Left forelimb (tissue), 1 donor: ENCODE data around the gene YJEFN3.

ENCODE experiments used
- DNase-seq: peaks from one replicate; pipeline ENCODE4 v3.0.0-alpha.2; 2018; ENCODE audit warnings: low spot score

The YJEFN3 gene, protein sequence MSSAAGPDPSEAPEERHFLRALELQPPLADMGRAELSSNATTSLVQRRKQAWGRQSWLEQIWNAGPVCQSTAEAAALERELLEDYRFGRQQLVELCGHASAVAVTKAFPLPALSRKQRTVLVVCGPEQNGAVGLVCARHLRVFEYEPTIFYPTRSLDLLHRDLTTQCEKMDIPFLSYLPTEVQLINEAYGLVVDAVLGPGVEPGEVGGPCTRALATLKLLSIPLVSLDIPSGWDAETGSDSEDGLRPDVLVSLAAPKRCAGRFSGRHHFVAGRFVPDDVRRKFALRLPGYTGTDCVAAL

DNA sequence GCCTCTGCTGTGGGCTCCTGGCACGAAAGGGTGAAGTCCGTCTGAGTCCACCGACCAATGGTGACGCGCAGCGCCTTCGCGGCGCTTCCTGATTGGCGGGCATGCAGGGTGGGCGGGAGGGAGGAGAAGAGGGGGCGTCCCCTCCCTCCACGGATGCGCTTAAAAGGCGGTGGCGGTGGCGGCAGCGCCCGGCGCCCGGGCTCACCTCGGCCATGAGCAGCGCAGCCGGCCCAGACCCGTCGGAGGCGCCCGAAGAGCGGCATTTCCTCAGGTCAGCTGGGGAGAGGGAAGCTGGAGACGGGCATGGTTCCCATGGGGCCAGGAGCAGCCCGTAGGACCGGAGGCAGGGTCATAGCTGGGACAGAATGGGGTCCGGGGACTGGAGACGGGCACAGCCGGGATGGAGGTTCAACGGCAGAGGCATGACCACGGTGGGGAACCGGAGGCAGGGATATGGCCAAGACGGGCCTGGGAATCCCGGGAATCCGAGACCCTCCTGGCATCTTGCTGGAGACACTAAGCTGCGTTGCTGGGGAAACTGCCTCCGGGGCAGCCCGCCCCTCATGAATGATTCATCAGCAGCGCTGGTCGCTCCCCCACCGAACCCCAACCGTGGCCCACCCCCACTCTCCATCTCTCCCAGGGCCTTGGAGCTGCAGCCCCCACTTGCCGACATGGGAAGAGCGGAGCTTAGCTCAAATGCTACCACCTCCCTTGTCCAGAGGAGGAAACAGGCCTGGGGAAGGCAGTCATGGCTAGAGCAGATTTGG is at the start of gene YJEFN3:
YJEFN3 (plus strand) TSS at position 191 of the 770 bp plus-strand sequence; CDS start at position 213, 22 bp downstream.
- no peak for DNase-seq

DNA sequence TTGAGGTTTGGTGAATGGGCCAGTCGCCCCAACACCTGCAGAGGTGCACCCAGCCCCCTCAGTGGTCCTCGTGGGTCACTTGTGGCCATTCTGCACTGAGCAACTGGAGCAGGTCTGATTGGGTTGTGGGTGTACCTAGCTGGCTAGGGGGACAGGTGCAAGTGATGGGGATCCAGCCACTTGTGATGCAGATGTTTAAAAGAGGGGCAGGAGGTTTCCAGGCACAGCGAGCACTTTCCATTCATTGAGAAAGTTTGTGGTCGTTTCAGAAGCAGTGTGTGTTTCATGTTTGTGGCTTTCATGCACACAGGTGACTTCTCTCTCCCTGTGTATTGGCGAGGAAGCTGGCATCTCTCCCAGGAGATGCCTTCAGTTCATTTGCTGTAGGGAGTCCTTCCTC is 48.0 kb upstream of the YJEFN3 start:
- DNase-seq = no peak

DNA sequence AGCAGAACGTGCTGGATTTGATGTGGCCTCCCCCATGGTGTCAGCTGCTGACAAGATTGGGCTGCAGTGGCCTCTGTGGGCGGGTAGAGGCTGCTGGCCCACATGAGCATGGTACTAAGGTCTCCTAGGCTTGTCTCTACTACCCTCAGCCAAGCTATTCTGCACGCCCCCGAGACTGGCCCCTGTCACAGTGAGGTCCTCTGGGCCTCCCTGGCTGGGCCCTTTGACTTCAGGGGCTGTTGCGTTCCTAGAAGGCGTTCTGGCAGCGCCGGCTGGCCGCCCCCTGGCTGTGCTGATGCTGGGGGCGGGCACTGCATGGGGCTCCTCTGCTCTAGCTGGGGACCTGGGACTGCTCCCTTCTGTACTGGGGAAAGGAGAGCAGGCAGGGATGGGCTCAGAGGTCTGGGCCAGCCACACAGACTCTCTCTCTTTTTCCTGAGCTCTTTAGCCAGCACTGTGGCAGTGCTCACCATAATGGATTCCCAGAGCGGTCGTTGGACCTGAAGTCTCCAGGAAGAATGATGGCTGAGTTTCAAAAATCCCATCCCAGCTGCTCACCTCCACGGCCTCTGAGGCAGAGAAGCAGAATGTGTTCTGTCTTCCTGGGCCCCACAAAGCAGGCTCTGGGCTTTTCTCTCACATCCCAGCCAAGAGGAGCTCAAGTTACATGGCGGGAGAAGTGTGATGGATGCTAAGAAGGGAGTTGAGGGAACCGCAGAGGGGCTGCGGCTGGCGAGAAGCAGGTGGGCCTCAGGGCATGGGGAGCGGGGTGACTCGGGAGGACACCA is 45.7 kb upstream of the YJEFN3 start:
- DNase-seq = no peak

DNA sequence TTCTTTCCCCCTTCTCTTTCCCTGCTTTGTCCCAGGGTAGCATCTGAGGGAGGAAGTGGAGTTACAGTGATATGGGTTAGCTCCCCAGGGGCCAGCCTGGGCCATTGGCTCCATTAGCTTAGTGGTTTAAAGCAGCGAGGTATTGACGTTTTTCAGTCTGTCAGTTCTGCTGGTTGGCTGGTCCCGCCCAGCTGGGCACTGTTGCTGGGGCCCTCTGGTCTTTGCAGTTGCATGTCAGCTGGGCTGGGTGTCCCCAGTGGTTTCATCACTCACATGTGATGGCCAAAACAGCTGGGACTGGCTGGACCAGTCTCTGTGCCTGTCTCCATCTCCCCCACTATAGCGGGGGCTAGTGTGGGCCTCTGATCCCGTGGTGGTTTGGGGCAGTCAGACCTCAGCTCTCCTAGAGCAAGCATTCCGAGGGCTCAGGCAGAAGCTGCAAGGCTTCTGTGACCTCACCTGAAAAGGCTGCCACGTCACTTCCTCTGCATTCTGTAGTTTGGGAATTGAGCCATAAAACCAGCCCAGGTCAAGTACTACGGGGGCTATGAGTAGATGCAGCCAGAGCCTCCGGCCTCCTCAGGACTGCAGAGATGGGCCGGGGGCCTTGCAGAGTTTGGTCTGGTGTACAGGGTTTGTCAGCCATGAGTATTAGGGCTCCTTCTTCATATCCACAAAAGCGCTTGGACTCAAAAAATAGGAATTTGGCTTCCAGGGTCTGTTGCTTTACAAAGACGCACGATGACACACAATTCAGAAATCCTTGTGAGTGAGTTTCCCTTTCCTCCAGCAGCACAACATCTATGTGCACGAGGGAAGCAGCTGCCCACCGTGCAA is 43.3 kb upstream of the YJEFN3 start:
- DNase-seq = no peak

DNA sequence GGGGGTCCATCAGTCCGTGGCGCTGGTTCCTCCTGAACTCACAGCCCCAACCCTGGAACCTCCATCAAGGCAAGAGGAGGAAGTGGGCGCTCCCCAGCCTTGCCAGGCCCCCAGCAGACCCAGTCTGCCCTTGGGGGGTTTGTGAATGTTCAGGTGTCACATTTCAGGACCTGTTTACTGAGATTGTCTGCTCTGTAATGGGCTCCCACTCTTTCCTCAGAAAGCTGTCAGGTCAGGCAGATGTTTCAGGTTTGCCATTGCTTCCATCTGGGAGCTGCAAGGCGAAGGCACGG is 42.8 kb upstream of the YJEFN3 start:
- no peak for DNase-seq

DNA sequence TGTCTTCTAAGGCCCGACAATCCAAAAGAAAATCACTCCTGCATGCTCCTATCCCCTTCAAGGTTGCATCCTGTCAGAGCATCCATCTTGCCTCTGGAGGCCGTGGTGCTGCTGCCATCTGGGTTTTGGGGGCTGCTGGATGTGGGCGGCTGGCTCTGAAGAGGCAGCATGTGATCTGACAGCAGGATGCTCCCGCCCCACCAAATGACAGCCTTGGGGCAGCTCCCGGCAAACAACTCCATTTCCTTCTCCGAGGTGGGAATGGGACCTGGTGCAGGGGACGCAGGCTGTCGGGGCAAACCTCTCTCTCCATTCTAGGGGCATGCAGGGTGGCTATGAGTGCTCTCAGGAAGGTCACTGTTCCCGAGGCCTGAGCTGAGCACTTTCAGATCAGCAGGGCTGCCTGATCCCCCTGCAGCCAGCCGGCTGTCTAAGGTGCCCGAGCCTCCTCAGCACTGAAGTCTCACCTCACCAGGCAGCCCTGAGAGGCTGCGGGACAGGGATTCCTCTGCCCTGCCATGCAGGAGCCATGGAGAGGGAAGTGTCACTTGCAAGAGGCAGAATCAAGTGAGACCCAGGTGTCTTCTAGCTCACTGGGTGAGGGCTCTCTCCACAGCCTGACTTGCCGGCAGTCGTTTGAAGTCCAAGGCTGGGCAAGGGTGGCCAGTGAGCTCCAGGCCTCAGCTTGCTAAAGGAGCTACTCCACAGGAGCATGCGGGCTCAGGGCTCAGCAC is 42.2 kb upstream of the YJEFN3 start:
- no peak for DNase-seq

DNA sequence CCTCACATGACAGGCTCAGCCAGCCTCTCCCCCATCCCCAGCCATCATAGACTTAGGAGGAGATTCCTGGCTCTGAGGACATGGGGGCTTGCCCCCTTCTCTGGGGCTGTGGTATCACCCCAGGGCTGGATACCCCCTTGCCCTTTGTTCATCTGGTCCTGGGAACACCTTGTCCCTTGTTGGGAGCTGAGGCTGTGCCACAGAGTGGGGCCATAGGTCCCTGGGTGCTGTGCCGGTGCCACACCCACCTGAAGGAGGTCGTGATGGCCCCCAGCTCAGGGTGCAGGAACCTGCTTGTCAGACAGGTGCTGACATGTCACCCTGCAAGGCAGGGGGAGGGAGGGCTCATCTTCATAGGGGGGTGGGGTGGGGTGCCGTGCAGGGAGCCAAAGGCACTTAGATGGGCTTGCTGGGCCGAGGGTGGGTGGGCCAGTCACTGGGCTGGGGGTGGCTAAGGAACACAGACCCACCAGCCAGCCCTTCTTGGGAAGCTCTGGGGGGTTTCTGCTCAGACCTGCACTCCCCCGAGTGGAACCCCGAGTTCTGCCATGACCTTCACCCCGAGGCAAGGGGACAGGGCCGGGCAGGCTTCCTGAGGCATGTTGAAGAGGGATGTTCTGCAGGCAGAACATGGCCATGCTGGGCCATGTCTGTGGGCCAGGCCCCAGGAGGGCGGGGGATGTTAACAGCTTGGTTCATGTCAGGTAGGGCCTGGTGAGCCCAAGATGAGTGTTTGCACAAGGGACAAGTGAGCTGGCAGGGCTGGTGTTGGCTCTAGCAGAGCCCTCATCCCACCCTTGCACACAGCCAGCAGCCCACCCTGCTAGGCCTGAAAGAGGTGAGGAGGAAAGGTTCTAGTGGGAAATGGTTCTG is 41.4 kb upstream of the YJEFN3 start:
- DNase-seq = no peak

DNA sequence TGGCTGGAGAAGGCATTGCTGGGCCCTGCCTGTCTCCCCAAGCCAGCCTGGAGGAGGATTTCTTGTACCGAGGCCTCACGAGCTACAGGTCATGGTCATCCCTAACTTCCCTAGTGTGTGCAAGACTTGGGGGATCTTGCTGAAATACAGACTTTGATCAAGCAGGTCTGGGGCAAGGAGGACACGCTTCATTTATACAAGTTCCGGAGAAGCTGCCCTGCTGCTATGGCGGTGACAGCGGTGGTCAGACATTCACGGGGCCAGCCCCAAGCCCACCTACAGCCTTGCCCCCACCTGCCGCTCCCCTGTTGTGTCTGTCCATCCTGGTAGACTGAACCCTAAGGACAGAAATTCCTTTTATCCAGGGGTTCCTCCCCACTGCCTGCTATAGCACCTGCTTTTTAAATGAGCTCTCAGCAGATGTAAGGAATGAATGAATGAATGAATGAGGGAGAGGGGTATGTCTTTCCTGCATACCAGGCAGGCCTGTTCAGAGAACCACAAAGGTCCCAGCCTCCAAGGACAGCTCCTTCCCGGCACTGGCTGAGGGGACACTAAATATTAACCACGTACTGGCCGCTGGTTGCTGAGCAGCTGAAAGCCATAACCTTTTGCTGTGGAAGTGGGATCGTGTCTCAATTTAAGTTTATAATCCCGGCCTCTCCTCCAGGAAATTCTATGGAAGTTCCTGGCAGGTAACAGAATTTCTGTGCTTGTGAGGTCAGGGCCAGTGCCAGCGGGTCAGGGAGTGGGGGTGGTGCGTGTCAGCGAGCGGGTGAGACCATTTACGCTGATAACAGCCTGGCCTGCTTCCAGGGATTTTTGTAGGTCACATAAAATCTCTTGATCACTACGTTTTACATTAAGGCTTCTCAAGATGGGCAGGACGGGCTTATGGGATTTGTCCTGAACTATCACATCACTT is 40.5 kb upstream of the YJEFN3 start:
- DNase-seq = no peak

DNA sequence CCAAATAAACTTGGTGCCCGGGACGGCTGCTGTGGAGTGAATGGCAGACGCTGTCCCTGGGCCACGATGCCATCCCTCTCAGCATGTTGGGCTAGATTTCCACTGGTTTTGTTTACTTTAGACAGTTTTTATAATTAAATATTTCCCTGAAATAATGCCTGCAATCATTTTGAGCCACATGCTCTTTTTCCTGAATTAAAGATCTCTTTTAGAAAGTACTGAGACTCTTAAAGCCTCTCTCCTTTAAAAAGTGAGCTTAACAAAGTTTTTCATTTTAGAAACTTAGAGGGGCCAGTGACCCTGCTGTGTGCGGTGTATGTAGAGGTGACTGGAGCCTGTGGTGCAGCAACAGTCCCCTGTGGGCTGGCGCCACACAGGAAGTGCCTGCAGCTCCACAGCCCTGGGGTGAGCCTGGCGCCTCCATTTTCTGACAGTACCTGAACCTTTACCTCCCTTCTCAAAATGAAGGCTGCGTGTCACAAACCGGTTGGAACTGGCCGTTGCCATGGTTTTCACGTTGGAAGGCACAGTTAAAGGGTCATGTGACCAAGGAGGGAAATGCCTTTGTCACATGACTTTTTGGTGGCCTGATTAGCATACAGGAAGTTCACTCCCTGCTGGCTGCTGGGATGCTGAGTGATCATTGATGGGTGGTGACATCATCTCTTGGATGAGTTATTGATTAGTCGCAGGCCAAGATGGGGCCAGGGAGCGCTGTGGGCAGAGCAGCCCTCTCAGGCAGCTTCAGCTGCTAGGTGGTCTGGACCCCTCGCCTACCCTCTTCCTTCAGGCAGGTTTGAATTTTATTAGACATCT is 39.6 kb upstream of the YJEFN3 start:
- DNase-seq = peak; percentile 83

DNA sequence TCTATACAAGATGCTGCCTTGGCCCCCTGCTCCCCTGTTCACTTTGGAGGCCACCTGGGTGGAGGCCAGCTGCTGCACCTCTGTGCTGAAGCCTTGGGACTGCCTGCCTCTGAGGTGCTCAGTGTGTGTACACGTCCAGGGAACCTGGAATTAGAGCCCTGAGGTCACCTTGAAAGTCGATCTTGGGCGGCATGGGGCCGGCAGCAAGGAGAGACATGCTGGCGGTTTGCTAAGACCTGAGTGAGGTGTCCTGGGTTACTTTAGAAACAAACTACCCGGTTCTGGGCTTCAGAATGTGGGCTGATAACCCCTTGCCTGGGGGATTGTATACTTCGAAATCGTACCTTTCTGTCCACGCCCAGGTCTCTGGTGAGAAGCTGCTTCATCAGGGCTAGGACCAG is 38.9 kb upstream of the YJEFN3 start:
- no peak for DNase-seq

DNA sequence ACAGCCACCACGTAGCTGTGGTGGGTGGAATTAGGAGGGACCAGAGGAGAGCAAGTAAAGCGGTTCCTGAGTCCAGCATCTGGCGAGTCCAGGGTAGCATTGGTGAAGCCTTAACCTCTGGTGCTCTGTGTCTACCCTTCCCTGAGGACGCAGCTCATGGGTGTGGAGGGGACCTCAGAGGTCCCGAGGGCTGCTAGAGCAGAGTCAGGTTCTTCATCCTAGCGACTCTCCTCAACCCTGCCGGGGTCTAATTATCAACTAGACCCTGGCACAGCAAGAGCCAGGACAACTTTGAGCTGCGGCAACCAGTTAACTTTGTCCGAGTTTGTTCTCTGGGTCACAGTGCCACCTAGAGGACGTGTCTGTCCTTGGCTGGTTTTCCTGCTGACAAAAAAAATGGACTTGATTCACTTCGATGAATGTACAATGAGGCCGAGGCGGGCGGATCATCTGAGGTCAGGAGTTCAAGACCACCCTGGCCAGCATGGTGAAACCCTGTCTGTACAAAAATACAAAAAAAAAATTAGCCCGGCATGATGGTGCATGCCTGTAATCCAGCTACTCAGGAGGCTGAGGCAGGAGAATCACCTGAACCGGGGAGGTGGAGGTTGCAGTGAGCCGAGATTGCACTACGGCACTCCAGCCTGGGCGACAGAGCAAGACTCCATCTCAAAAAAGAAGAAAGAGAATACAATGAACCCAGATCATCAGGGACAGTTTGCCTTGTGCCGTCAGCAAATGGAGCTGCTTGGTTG is 38.3 kb upstream of the YJEFN3 start:
- peak; percentile 82 for DNase-seq

DNA sequence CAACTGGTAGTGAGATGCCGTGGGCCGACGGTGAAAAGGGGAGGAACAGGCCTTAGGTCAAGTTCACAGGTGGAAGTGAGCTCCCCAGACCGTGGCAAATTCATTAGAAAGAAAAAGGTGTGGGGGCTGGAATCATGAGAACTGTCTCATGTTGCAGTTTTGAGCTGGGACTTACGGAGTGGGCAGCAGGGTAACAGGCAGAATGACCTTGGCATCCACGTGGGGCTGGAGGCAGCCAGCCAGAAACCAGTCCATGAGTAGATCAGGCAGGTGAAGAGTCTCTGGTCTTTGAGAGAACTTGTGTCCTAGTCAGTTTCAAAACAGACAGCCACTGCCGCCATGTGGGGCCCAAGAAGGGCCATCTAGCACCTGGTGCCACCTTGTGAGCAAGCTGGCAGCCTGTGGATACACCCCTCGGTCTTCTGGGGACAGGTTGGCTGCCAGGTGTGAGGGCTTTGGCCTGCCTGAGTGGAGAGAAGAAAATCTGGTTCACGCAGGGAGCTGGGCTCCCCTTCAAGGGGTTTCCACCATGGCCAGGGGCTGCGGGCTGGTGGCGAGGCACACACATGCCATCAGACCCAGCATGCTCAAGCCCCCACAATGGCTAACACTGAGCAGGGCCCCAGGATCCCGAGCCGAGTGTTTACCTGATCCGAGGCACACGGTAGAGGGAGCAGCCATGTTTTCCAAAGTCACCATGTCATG is 37.2 kb upstream of the YJEFN3 start:
- DNase-seq = no peak

DNA sequence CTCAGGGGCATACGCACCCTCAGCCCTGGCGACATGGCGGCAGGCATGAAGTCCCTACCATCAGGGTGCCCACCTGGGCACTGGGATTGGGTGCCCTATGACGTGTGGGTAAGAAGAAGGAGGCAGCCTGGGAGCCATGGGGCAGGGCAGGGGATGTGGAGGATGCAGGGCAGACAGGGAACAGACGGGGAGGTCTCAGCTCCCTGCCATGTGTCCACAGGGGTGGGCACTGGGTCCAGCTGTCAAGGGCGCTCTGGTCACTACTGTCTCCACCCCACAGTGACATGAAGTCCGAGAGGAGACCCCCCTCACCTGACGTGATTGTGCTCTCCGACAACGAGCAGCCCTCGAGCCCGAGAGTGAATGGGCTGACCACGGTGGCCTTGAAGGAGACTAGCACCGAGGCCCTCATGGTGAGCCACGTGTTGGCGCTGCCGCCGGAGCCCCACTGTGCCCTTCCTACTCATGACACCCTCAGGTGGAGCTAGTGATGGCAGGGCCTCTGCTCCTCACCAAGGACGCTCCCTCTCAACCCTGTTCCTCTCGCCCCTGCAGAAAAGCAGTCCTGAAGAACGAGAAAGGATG is 36.6 kb upstream of the YJEFN3 start:
- DNase-seq = no peak

DNA sequence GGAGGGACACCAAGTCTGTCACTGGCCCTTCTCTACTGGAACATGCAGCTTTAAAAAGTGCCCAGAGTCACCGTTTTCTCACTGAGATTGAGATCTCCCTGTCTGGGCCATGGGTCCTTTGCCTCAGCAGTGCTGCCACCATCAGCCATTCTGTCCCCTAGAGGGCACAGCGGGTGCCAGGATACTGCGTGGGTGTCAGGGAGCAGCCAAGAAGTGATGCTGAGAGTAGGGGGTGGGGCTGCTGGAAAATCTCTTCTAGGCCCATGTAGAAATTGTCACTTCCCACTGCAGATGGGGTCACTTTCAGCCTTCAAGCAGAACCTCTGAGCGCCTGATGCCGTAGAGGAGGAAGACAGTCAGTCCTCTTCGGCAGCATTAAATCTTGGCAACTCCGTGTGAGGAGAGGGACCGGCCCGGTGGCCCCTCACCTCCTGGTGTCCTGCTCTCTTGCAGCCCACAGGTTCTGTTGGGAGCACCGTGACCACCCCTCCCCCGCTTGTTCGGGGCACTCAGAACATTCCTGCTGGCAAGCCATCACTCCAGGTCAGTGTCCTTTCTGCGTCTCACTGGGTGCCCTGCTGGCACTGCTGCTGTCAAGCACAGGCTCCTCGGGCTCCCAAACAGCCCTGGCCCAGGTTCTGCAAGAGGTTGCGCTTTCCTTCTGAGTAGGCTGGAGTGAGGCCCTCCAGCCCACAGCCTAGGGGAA is 34.7 kb upstream of the YJEFN3 start:
- no peak for DNase-seq

DNA sequence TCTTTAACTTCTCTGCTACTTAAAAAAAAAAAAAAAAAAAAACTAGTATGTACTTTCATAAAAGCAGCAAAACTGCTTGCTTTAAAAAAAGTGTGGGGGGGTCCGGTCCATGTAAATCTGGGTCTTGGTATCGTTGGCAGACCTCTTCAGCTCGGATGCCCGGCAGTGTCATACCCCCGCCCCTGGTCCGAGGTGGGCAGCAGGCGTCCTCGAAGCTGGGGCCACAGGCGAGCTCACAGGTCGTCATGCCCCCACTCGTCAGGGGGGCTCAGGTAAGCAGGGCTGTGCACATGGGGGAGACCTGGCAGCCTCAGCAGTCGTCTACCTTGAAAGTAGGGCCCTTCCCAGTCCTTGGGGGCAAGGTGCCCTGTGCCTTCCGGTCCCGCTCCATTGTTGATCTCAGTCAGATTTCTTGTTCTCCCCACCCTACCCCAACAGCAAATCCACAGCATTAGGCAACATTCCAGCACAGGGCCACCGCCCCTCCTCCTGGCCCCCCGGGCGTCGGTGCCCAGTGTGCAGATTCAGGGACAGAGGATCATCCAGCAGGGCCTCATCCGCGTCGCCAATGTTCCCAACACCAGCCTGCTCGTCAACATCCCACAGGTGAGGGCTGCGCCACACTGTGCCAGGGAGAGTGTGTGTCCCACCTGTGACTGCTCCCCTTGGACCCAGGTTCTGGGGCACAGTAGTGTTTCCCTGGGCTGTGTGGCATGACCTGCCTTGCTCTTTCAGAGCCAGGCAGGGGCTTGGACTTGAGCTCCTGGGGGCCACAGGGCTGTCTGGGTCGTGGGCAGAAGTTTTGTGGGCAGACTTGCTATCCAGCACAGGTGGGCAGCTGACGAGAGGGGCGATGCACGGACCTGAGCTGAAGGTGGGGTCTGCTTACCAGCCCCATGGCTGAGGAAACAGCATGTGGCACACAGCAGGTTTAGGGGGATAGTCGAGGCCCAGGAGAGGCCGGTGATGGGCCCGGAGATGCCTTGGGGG is 32.8 kb upstream of the YJEFN3 start:
- DNase-seq = no peak
